Esophagus muscularis mucosa (tissue), 4 donors: ENCODE results near the gene RHOV. TPM values are rescaled to one million over a fixed set of nuclear protein-coding genes. Genes with fewer than 3 reads are reported as not detected.

Experiments used
- DNase-seq: peaks from one replicate; pipeline ENCODE4 v3.0.0-alpha.2; 2017; ENCODE audit errors: extremely low spot score
- H3K27ac ChIP-seq, 4 donors: fragments of 200-600 bp; sonication (generic); replicated peaks in 1 of 4; 1 replicate in 3 of 4; 2 replicates in 1 of 4; pipeline ENCODE4 v1.5.1; 2016 to 2019; ENCODE audit warnings: mild to moderate bottlenecking in 1 of 4
- H3K27me3 ChIP-seq, 4 donors: fragments of 200-600 bp; sonication (generic); one replicate each; pipeline versions ENCODE4 v1.5.1 to v1.6.0; 2016 to 2019
- H3K36me3 ChIP-seq, 4 donors: fragments of 200-600 bp; sonication (generic); one replicate each; pipeline ENCODE4 v1.5.1; 2016 to 2019
- H3K4me1 ChIP-seq, 4 donors: fragments of 200-600 bp; sonication (generic); one replicate each; pipeline ENCODE4 v1.5.1; 2016 to 2019
- H3K4me3 ChIP-seq, 4 donors: fragments of 200-600 bp; sonication (generic); 1 replicate in 2 of 4; 2 replicates in 2 of 4; pipeline ENCODE4 v1.5.1; 2016 to 2019; ENCODE audit warnings: mild to moderate bottlenecking in 4 of 4, moderate library complexity in 1 of 4
- H3K9me3 ChIP-seq, 4 donors: fragments of 200-600 bp; sonication (generic); 1 replicate in 3 of 4; 2 replicates in 1 of 4; pipeline ENCODE4 v1.5.1; 2016 to 2019
- EP300 ChIP-seq: sonication (generic); formaldehyde crosslinking; IDR thresholded peaks from one replicate; pipeline ENCODE4 v1.6.1; 2017; ENCODE audit warnings: antibody characterized with exemption
- POLR2A ChIP-seq: fragments of 450-650 bp; IDR thresholded peaks from one replicate; pipeline ENCODE4 v1.6.1; 2017; ENCODE audit warnings: antibody characterized with exemption, moderate library complexity, mild to moderate bottlenecking, low read depth
- POLR2AphosphoS5 ChIP-seq, 2 donors: sonication (generic); formaldehyde crosslinking; IDR thresholded peaks; one replicate each; pipeline ENCODE4 v1.6.1; 2017; ENCODE audit warnings: antibody characterized with exemption in 2 of 2
- WGBS: methylation state at CpG from one replicate; pipeline ENCODE4 v1.1.5; 2018; 5-methylcytosine and 5-hydroxymethylcytosine counted together
- intact Hi-C: fragments of 100-400 bp; cut with DNase I; formaldehyde crosslinking; loops from one replicate; pipeline ENCODE4 v1.15.1; 2023
- total RNA-seq, 4 donors: library from RNA; depleted of rRNA; stranded (reverse); fragments of >200 nt; gene quantifications; one replicate each; pipeline versions ENCODE4 v1.1.0 to v1.2.1, GENCODE V29; 2016
- TF ChIP-seq, protein P1 (sequence below), 3 experiments: fragments of 200-600 bp in 2 of 3; fragments of 450-650 bp in 1 of 3; sonication (generic) in 2 of 3; IDR thresholded peaks; one replicate each; pipeline ENCODE4 v1.5.1; 2017 to 2019; ENCODE audit warnings: antibody characterized with exemption in 3 of 3, mild to moderate bottlenecking in 2 of 3, moderate library complexity in 1 of 3

Gene RHOV
- total RNA-seq, 4 donors from 2014 or later = not detected

- 64% methylated on average over 4 of the region's 19 CpGs for WGBS
- peak overlapping the region in 3 of 4 donors; percentile 2 to 59 (median 43) for H3K27ac ChIP-seq
- DNase-seq = no peak
Measured at GRCh38 chr15:40918799-40919392, 44.9 kb upstream of the RHOV start.

DNA sequence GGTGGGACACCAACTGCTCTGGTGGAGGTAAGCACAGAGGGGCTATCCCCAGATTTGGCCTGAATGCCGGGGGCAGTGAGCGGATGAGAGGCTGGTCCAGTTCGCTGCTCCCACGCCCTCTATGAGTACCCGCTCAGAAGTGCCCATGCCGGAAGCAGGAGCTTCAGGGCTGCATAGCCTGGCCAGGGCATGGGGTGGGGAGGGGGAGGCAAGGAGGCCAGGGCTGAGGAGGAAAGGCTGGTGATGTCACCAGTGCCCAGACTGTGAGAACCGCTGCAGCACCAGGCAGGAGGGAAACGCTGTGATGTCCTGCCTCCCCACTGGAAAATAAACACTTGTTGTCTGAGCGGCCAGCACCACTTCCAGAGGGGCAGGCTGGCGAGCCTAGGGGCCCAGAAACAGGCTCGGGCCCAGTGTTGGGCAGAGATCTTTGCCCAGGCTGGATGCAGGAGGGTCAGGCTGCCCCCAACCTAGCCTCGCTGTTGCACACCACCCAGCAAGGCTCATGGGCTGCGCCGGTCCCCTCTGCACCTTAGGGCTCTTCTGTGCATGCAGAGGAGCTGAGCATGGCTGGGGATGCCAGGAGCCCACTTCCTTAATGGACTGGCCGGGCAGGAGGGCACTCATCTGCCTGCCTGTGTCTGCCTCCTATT lies 44.2 kb upstream of the RHOV start:
- no peak overlapping the region for H3K4me3 ChIP-seq
- intact Hi-C loops = no loop called here
- H3K36me3 ChIP-seq = no peaks in the 10 kb centered on the region
- 76% methylated on average over 5 of the region's 15 CpGs for WGBS
- H3K27me3 ChIP-seq = peaks cover 0 to 11% (median 0%) of the 10 kb centered on the region in 4 donors
- TF ChIP-seq EP300 (no peak), POLR2AphosphoS5 (IDR thresholded peaks at IDR 0.05) (no peak), POLR2A (no peak)
- TF ChIP-seq, protein P1, sequence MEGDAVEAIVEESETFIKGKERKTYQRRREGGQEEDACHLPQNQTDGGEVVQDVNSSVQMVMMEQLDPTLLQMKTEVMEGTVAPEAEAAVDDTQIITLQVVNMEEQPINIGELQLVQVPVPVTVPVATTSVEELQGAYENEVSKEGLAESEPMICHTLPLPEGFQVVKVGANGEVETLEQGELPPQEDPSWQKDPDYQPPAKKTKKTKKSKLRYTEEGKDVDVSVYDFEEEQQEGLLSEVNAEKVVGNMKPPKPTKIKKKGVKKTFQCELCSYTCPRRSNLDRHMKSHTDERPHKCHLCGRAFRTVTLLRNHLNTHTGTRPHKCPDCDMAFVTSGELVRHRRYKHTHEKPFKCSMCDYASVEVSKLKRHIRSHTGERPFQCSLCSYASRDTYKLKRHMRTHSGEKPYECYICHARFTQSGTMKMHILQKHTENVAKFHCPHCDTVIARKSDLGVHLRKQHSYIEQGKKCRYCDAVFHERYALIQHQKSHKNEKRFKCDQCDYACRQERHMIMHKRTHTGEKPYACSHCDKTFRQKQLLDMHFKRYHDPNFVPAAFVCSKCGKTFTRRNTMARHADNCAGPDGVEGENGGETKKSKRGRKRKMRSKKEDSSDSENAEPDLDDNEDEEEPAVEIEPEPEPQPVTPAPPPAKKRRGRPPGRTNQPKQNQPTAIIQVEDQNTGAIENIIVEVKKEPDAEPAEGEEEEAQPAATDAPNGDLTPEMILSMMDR (IDR thresholded peaks at IDR 0.05) = no peak
- DNase-seq = no peak
- no peaks in the 10 kb centered on the region for H3K9me3 ChIP-seq
- H3K27ac ChIP-seq = peak overlapping the region in 3 of 4 donors; percentile 2 to 59 (median 43)
- peaks cover 0 to 19% (median 10%) of the 10 kb centered on the region in 4 donors for H3K4me1 ChIP-seq

More at GRCh38 chr15:40918799-40919392, 44.9 kb upstream of the RHOV start:
- Histone ChIP-seq H3K4me1 (peaks cover 0 to 19% (median 9%) of the 10 kb centered on the region in 4 donors), H3K9me3 (no peaks in the 10 kb centered on the region), H3K36me3 (no peaks in the 10 kb centered on the region), H3K4me3 (no peak overlapping the region), H3K27me3 (peaks cover 0 to 11% (median 0%) of the 10 kb centered on the region in 4 donors)
- TF ChIP-seq EP300 (no peak), POLR2A (no peak), POLR2AphosphoS5 (IDR thresholded peaks at IDR 0.05) (no peak)
- TF ChIP-seq, protein P1 (IDR thresholded peaks at IDR 0.05) = no peak
- intact Hi-C loops = no loop called here

DNA sequence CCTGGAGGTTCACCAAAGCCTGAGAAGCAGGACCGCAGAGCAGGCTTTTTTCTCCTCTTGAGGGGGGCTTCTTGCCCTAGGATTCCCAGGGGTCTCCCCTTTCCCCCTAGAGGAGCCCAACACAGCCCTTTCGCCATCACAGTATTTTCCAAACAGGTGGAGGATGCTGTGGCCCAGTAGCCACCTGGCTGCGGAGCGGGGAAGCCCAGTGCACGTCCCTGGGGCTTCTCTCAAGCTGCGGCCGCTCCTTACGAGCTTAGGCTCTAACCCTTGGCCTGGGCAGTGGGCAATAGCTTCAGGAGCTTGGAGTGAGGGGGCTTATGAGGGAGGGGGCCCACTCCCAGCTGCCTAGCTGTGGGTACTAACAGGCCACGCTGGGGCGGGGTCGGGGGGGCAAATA lies 43.6 kb upstream of the RHOV start:
- Histone ChIP-seq H3K9me3 (no peaks in the 10 kb centered on the region), H3K36me3 (no peaks in the 10 kb centered on the region), H3K27me3 (peaks cover 0 to 11% (median 0%) of the 10 kb centered on the region in 4 donors), H3K27ac (peak overlapping the region in 2 of 4 donors; percentile 2 to 43), H3K4me3 (no peak overlapping the region), H3K4me1 (peaks cover 0 to 19% (median 10%) of the 10 kb centered on the region in 4 donors)
- no peak for DNase-seq
- intact Hi-C loops = no loop called here
- TF ChIP-seq EP300 (no peak), POLR2AphosphoS5 (IDR thresholded peaks at IDR 0.05) (no peak), POLR2A (no peak)
- TF ChIP-seq, protein P1 (IDR thresholded peaks at IDR 0.05) = no peak
- WGBS = 73% methylated on average over 10 of the region's 11 CpGs

GRCh38 chr15:40915679-40916078 lies 41.6 kb upstream of the RHOV start:
- no peak for TF ChIP-seq POLR2A
- no peak for TF ChIP-seq POLR2AphosphoS5 (IDR thresholded peaks at IDR 0.05)
- TF ChIP-seq, protein P1 (IDR thresholded peaks at IDR 0.05) = no peak
- TF ChIP-seq EP300 = no peak
- Histone ChIP-seq H3K36me3 (no peaks in the 10 kb centered on the region), H3K27me3 (peaks cover 0 to 11% (median 0%) of the 10 kb centered on the region in 4 donors), H3K4me1 (peaks cover 0 to 19% (median 10%) of the 10 kb centered on the region in 4 donors), H3K4me3 (no peak overlapping the region), H3K27ac (peak overlapping the region in 1 of 4 donors; percentile 34), H3K9me3 (no peaks in the 10 kb centered on the region)
- DNase-seq = no peak
- no CpG with 5 or more reads among the region's 6 CpGs for WGBS
- intact Hi-C loops = no loop called here
